CMK (cell line): ENCODE measurements around the gene ZNF425.
A peak's percentile ranks its signal among the peaks of the same experiment; 100 is the strongest.
"Not testable (repeated sequence)": the region's sequence is repeated elsewhere in the genome, so short reads cannot be mapped to it uniquely, and the experiment has no call there.

Experiments
- DNase-seq: peaks from one replicate; pipeline ENCODE4 v3.0.0-alpha.2; 2010; ENCODE audit warnings: low read depth

Gene ZNF425

GRCh38 chr7:149074116-149074885 is 51.8 kb downstream of the ZNF425 start:
- DNase-seq, result no peak

DNA sequence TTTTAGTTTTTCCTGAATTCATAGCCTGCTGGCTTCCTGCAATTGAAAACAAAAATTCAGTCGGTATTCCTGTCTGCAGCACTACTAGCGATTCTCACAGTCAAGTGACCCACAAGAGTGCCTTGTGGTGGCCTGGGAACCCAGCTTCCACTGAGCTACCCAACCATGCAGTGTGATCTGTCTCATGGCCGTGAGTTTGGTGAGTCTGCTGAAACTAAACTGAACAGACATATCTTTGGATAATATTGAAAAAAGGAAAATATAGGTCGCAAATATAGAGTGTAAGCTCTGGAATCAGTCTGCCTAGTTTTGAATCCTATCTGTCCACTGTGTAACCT is 53.7 kb downstream of the ZNF425 start:
- no peak for DNase-seq

DNA sequence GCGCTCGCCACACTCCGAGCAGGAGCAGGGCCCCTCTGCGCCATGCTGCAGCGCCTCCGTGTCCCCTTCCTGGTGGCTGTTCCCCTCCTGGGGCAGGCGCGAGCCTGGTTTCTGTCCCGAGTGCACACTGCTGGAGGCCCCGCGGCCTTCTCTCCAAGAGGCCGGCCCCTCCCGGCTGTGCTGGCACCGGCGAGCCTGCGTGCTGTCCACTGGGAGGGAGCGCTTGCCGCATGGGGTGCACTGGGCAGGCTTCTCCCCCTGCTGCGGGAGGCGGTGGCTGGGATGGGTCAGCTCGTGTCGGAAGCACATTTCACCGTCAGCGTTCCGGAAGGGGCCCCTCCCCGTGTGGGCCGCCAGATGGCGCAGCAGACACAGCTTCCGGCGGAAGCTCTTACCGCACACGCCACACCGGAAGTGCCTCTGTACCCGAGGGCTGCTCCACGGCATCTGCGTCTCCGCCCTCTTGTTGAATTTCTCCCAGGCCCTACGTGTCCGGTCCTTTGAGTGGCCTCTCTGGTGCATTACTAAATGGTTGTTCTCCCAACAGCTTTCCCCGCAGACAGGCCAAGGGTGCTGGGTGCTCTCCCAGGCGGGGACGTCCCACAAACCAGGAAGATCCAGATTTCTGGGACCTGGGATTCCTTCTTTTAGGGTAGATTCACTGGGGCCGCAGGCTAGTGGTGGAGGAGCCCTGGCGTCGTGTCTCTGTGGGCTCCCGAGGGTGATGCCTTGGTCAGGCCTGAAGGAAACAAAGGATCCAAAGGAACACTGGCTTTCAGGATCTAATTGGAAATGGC is 54.3 kb downstream of the ZNF425 start:
- DNase-seq, result peak; percentile 85

DNA sequence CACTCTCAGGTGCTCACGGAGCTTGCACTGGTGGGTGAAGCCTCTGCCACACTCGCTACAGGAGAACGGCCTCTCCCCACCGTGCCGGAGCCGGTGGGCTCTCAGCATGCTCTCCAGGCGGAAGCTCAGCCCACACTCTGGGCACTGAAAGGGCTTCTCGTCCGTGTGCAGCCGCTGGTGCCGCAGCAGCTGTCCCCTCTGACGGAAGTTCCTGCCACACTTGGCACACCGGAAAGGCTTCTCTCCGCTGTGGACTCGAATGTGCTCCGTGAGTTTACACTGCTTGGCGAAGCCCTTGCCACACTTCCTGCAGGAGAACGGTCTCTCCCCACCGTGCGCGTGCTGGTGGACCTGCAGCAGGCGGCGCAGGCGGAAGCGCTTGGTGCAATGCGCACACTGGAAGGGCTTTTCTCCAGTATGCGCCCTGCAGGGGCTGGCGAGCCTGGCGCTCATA is 54.9 kb downstream of the ZNF425 start:
- no peak for DNase-seq

DNA sequence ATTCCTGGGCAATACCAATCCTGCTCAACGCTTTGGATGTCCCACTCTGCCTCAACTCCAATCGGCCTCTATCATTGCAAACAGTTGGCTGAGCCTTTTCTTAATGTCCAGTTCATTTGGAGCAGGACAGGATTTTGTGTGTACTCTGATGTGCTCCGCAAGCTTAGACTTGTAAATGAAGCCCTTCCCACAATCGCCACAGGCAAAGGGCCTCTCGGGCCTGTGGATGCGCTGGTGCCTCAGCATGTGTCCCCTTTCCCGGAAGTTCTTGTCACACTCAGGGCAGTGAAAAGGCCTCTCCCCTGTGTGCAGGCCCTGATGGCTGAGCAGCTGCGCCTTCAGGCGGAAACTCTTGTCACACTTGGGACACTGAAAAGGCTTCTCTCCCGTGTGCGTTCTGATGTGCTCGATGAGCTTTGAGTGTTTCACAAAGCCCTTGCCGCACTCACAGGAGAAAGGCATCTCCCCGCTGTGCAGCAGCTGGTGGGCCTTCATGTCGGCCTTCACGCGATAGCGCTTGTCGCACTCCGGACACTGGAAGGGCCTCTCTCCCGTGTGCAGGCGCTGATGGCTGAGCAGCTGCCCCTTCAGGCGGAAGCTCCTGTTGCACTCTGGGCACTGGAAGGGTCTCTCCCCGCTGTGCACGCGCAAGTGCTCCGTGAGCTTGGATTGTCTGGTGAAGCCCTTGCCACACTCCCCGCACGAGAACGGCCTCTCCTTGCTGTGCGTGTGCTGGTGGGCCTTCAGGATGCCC is 55.6 kb downstream of the ZNF425 start:
- no peak for DNase-seq

- no peak for DNase-seq
These were observed 58.3 kb downstream of the ZNF425 start for GRCh38 chr7:149067869-149068268.

DNA sequence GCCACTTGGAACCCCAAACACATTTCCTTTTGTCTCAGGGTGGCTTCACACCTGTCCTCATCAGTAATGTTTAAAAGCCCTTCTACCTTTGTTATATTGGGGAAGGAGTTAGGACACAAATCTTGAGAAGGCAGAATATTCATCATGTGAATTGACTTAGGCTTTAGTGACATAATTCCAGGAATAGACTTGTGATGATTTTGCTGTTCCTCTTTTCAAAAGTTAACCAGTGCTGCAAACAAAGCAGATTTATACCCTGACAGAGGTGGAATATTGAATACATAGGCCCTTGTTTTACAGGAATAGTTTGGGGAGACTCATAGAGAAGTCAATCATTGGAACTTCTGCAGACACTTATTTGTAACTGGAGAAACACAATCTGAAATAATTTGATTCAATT is 62.6 kb downstream of the ZNF425 start:
- DNase-seq, result no peak

DNA sequence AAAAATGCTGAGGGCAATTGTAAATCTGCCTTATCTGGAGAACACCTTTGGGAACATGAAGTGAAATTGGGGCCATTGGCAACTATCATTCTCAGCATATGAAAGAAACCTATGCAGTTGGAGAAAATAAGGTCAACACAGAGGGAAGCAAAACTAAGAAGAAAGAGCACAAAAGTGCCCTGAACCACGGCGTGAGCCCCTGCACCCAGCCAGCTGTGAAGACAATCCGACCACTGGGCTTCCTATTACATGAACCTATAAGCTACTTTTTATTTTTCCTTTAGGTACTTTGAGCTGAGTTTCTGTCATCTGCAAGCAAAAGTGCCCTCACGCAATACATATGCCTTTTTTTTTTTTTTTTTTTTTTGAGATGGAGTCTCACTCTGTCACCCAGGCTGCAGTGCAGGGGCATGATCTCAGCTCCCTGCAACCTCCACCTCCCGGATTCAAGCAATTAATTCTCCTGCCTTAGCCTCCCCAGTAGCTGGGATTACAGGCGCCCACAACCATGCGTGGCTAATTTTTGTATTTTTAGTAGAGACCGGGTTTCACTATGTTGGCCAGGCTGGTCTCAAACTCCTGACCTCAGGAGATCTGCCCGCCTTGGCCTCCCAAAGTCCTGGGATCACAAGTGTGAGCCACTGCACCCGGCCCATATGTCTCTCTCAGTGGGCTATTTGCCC is 63.8 kb downstream of the ZNF425 start:
- DNase-seq, result not testable (repeated sequence)

DNA sequence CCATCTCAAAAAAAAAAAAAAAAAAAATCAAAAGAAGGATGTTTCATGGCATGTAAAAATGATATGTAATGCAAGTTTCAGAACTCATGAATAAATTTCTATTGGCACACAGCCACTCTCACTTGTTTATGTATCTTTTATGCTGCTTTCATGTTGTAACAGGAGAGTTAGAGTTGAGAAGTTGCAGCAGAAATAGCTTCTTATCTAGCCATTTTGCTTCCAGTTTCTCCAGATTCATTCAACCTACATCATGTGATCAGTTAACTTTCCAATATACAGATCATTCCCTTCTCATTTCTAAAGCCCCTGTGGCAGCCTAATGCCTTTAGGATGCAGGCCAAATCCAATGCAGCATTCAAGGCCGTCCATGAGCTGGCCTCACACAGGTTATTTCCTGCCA is 66.0 kb downstream of the ZNF425 start:
- no peak for DNase-seq

DNA sequence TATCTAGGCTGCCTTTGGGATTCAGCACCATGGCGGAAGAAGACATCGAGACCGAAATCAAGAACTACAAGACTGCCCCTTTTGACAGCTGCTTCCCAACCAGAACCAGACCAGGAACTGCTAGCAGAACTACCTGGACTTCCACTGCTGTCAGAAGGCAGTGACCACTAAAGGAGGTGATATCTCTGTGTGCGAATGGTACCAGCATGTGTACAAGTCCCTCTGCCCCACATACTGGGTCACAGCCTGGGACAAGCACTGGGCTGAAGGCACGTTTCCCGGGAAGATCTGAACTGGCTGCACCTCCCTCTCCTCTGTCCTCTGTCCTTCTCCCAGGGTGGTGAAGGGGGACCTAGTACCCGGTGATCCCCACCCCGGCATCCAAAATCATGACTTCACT is 72.2 kb downstream of the ZNF425 start:
- no peak for DNase-seq

GRCh38 chr7:149053384-149053783 is 72.7 kb downstream of the ZNF425 start:
- no peak for DNase-seq
